ENCODE data around the gene SPTBN1.
A peak's percentile ranks its signal among the peaks of the same experiment; 100 is the strongest.
"Not testable (repeated sequence)": the region's sequence is repeated elsewhere in the genome, so short reads cannot be mapped to it uniquely, and the experiment has no call there.

SPTBN1 gene

GRCh38 chr2:54470266-54470938 lies 14.3 kb downstream of the SPTBN1 start:
- no peak for DNase-seq (ENCODE audit: low spot score)

DNA sequence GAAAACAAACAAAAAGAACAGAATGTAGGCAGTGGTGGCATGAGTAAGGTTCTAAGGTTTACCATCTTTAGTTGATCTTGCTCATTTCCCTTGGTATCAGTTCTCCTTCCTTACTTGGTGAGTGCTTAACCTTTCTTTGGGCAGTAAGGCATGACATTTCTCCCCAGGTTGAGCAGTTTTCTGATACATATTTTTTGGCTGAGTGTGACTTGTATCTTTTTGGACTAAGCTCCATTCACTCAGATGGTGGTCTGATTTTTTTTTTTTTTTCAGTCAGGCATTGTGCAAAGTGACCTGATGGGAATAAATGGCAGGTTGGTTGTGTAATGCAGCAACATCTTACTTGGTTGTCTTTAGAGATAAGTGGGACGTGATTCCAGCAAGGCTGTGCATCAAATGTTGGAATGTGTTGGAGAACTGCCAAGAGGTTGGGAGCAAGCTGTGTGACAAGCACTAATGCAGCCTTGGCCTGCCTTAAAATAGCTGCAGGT lies 15.1 kb downstream of the SPTBN1 start:
- DNase-seq (ENCODE audit: low spot score): no peak

GRCh38 chr2:54473851-54474250 lies 17.7 kb downstream of the SPTBN1 start:
- DNase-seq (ENCODE audit: low spot score): no peak

GRCh38 chr2:54475285-54475684 lies 19.2 kb downstream of the SPTBN1 start:
- DNase-seq (ENCODE audit: low spot score): no peak

DNA sequence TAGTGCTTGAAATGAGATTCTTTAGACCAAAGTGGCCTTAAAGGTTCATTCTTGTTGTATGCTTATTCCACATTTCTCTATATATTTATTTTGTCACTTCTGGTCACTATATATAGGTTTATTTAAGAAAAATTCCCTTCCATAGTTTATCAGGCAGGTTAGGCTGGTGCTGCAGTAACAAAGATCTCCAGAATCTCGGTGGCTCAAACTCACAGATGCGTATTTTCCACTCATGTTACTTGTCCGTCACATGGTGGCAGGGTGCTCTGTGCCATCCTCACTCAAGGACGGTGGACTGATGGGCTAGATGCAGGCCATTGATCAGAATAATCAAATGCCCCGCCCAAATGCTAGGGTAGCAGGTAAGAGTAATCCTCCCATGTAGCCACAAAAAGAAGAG lies 19.8 kb downstream of the SPTBN1 start:
- no peak for DNase-seq (ENCODE audit: low spot score)

- DNase-seq (ENCODE audit: low spot score): no peak
Measured at GRCh38 chr2:54476852-54477251, 20.7 kb downstream of the SPTBN1 start.

GRCh38 chr2:54477896-54478295 lies 21.8 kb downstream of the SPTBN1 start:
- no peak for DNase-seq (ENCODE audit: low spot score)

GRCh38 chr2:54478899-54479298 lies 22.8 kb downstream of the SPTBN1 start:
- no peak for DNase-seq (ENCODE audit: low spot score)

- no peak for DNase-seq (ENCODE audit: low spot score)
Measured at GRCh38 chr2:54479424-54479823, 23.3 kb downstream of the SPTBN1 start.

DNA sequence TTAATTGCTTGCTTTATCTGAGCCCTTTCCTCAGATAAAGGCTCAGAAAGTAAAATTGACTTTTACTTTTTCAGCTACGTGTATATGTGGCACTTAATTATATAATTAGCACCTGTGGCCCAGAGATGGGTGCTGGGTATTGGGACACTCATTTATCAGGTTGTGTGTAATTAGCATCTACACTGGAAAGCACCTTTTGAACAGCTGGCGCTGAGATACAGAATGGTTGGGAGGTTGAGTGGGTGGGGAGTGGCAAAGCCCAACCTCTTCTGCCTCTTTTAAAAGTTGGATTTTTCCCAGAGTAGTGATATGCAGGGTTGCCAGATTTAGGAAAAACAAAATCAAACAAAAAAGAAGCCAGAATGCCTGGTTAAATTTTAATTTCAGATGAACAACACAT lies 23.9 kb downstream of the SPTBN1 start:
- DNase-seq (ENCODE audit: low spot score): no peak

DNA sequence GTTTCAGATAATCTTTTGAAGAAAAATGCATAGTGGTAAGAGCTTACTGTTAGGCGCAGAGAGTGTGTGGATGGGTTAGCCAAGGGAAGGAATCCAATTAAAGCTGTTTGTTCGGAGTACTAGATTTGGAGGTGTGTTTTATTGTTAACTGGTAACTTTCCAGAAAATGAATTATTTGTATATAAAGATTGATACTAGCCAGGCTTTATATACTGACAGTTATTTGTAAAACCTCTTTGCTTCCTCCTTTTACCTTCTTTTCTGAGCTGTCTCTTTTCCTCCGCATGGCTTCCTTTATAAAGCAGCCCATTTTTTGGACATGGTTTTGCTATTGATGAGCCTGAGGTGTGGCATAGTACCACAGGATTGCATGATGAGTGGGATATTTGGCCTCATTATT lies 25.6 kb downstream of the SPTBN1 start:
- no peak for DNase-seq (ENCODE audit: low spot score)

DNA sequence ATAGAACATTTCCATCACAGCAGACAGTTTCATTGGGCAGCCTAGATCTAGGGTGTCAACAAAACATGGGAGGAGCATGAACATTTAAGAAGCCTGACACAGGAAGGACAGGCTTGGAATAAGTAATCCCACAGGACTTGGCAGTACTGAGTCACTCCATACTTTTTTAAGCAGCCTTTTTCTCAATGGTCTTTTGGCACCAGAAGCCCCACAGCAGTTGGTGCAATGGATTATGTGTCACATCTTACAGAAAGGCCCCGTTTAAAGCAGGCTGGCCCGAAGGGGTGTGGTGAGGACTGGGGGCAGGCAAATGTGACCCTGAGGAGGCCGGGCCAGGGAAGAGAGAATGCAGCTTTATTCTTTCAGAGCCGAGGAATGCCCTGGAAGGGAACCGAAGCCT lies 26.6 kb downstream of the SPTBN1 start:
- no peak for DNase-seq (ENCODE audit: low spot score)

DNA sequence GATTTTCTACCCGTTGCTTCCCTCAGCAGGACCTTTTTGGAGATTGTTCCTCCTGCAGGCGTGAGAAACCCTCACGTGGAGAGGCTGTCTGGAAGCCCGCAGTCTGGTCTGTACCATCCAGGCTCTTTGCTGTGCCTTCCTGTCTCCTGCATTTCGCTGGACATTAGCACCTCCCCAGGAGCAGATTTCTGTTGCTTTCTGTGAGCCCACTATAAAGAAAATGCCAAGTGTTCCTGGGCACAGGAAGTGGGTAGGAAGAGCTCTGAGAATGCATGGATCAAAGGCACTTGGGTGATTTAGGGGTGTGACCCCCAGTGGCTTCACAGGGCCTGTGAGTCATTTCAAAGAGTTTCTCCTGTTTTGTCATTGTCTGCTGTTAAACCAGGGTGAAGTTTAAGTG lies 27.3 kb downstream of the SPTBN1 start:
- no peak for DNase-seq (ENCODE audit: low spot score)

- DNase-seq (ENCODE audit: low spot score): not testable (repeated sequence)
Measured at GRCh38 chr2:54485756-54486155, 29.6 kb downstream of the SPTBN1 start.

GRCh38 chr2:54486766-54487165 lies 30.6 kb downstream of the SPTBN1 start:
- no peak for DNase-seq (ENCODE audit: low spot score)

GRCh38 chr2:54490863-54491262 lies 34.7 kb downstream of the SPTBN1 start:
- no peak for DNase-seq (ENCODE audit: low spot score)

- DNase-seq (ENCODE audit: low spot score): no peak
Measured at GRCh38 chr2:54492335-54492734, 36.2 kb downstream of the SPTBN1 start.

- DNase-seq (ENCODE audit: low spot score): no peak
Measured at GRCh38 chr2:54494087-54494486, 38.0 kb downstream of the SPTBN1 start.

DNA sequence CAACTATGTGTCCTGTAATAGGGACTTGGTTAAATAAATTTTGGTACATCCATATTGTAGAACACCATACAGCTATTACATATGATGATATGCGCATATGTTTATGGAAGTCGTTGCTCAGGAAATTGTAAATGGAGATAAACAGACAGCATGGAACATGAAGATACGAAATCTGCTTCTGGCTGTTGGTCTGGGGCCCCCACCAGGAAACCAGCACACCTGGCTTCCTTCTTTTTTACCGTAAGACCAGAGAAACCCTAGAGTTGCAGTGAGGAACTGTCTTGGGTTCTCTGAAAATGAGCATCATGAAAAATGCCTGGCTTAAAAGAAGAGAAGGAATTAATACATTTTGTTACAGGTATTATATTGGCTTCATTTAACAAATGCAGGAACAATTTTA lies 40.8 kb downstream of the SPTBN1 start:
- DNase-seq (ENCODE audit: low spot score): no peak

GRCh38 chr2:54497763-54498680 lies 41.9 kb downstream of the SPTBN1 start:
- peak; percentile 51 for DNase-seq (ENCODE audit: low spot score)

GRCh38 chr2:54499661-54500060 lies 43.5 kb downstream of the SPTBN1 start:
- DNase-seq (ENCODE audit: low spot score): no peak

DNA sequence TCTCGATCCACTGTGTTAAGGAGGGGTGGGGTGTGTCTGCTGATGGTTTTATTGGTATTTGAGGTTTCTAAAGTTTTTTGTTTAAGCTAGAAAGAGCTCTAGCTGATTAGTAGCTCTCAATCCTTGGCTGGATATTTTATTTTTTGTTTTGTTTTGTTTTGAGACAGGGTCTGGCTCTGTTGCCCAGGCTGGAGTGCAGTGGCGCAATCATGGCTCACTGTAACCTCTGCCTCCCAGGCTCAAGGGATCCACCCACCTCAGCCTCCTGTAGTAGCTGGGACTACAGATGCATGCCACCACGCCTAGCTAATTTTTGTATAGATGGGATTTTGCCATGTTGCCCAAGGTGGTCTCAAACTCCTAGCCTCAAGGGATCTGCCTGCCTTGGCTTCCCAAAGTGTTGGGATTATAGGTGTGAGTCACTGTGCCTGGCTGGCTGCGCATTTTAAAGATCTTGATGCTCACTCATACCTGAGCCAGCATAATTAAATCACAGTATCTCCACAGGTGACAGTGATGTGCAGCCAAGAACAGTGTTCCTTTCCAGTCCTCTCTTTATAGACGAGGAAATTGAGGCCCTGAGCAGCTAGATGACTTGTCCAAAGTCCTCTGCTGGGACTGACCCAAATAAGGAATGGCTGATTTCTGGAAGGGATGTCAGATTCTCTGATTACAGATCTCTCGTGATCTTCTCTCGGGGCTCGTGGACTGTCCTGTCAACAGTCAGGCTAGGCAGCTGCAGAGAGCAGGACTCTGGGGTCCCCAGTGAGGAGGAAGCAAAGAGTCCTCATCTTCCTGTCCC lies 44.5 kb downstream of the SPTBN1 start:
- DNase-seq (ENCODE audit: low spot score): no peak

Data from RKO (cell line).